Measurements from ENCODE around the gene ZNF580. TPM values are rescaled to one million over a fixed set of nuclear protein-coding genes. Genes with fewer than 3 reads are reported as not detected.

Gene ZNF580
- total RNA-seq, 2 experiments from 2014 or later, result 18.1 to 18.7 TPM

DNA sequence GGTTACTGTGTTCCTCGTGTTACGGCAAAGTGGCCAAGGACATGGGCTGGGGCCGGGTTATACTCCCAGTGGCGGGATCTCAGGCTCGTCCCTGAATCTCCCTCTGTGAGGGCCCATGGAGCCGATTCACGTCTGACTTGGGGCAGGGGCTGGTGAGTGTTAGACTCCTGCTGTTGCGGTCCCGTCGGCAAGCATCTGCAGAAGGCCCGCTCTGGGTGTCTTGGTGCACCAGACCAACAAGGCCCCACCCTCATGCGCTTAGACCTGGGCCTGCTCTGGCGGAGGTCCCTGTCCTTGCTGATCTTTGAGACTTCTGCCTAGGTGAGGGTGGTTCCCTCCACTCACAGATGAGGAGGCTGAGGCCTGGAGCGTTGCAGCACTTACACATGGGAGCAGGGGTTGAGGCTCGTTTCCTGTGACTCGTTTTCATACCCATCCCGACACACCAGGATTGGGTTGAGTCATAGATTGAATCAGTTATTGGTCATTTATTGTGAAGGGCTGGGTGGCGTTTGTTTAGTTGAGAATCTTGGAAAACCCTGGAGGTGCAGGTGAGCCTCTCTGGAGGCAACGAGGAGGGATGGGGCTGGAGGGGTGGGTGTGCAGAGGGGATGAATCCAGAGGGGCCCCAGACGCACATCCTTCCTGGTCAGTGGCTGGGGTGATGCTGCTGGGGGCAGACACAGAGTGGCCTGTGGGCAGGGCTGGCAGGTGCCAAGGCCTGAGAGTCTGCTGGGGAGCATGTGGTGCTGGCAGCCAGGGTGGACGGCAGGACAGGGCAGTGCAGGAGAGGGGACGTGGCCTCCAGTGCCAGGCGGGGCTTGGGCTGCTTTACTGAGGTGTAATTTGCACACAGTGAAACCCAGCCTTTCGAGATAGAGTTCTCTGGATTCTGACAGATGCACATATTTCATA lies 38.8 kb downstream of the ZNF580 start:
- no peak overlapping the region for H3K4me3 Mint-ChIP-seq
- intact Hi-C loops (cut with micrococcal nuclease), result no loop called here
- H3K9me3 Mint-ChIP-seq, result no peaks in the 10 kb centered on the region
- no peak for DNase-seq
- H3K27ac Mint-ChIP-seq, result no peak overlapping the region
- peaks cover 10% of the 10 kb centered on the region for H3K36me3 Mint-ChIP-seq (ENCODE audit: low read depth)
- CTCF ChIA-PET, result no interaction called here
- peaks cover 48% of the 10 kb centered on the region for H3K4me1 Mint-ChIP-seq (ENCODE audit: low read depth)
- no peaks in the 10 kb centered on the region for H3K27me3 Mint-ChIP-seq (ENCODE audit: low read depth)

GRCh38 chr19:55680339-55681130 lies 39.7 kb downstream of the ZNF580 start:
- CTCF ChIA-PET, result no interaction called here
- Mint-ChIP-seq H3K36me3 (ENCODE audit: low read depth) (peaks cover 8% of the 10 kb centered on the region), H3K27me3 (ENCODE audit: low read depth) (no peaks in the 10 kb centered on the region), H3K27ac (no peak overlapping the region), H3K4me1 (ENCODE audit: low read depth) (peaks cover 47% of the 10 kb centered on the region), H3K4me3 (no peak overlapping the region), H3K9me3 (no peaks in the 10 kb centered on the region)
- no peak for DNase-seq
- intact Hi-C loops (cut with micrococcal nuclease), result no loop called here

GRCh38 chr19:55681131-55682092 lies 40.6 kb downstream of the ZNF580 start:
- Mint-ChIP-seq H3K9me3 (no peaks in the 10 kb centered on the region), H3K27ac (no peak overlapping the region), H3K36me3 (ENCODE audit: low read depth) (peaks cover 8% of the 10 kb centered on the region), H3K4me1 (ENCODE audit: low read depth) (peaks cover 41% of the 10 kb centered on the region), H3K27me3 (ENCODE audit: low read depth) (no peaks in the 10 kb centered on the region), H3K4me3 (no peak overlapping the region)
- CTCF ChIA-PET, result interaction anchor here (0.6 kb wide), 1 partner anchor 632 kb away, joined by 4 read pairs; no protein-coding TSS in a partner anchor
- intact Hi-C loops (cut with micrococcal nuclease), result no loop called here
- no peak for DNase-seq

DNA sequence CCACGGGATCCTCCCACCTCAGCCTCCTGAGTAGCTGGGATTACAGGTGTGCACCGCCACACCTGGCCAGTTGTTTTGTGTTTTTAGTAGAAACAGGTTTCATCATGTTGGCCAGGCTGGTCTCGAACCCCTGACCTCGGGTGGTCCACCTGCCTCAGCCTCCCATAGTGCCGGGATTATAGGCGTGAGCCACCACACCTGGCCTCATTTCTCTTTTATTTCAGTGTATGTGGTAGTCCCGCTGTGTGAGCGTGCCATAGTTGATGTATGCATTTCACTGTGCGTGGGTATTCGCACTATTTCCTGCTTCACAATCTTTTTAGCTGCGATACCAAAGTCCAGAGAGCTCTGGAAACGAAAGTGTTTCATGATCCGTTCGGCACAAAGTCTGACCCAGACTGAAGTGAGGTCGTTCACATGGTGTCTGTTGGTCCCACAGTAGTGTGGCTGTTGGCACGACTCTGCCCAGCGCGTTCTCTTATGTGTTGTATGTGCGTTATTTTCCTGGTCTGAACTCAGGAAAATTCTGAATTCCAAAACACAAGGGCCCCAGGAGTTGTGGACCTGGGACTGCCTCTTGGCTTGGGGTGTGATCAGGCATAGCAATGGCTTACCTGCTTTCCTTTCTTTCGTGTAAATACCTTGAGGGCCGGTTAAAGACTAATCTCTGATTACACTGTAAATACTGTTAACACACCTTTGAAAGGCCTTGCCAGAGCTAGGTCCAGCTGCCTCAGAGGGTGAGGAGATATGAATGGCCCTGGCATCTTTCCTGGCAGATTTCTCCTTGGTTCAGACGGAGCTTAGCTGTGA lies 42.9 kb downstream of the ZNF580 start:
- Mint-ChIP-seq H3K27me3 (ENCODE audit: low read depth) (no peaks in the 10 kb centered on the region), H3K4me1 (ENCODE audit: low read depth) (peaks cover 23% of the 10 kb centered on the region), H3K9me3 (no peaks in the 10 kb centered on the region), H3K36me3 (ENCODE audit: low read depth) (peaks cover 10% of the 10 kb centered on the region), H3K27ac (no peak overlapping the region), H3K4me3 (no peak overlapping the region)
- CTCF ChIA-PET, result interaction anchor here (0.6 kb wide), 1 partner anchor 1165 kb away, joined by 3 read pairs; no protein-coding TSS in a partner anchor
- intact Hi-C loops (cut with micrococcal nuclease), result no loop called here
- DNase-seq, result no peak

GRCh38 chr19:55684946-55685681 lies 44.3 kb downstream of the ZNF580 start:
- peaks cover 10% of the 10 kb centered on the region for H3K4me1 Mint-ChIP-seq (ENCODE audit: low read depth)
- CTCF ChIA-PET, result no interaction called here
- H3K36me3 Mint-ChIP-seq (ENCODE audit: low read depth), result peaks cover 15% of the 10 kb centered on the region
- H3K9me3 Mint-ChIP-seq, result no peaks in the 10 kb centered on the region
- DNase-seq, result no peak
- no peak overlapping the region for H3K27ac Mint-ChIP-seq
- intact Hi-C loops (cut with micrococcal nuclease), result no loop called here
- no peaks in the 10 kb centered on the region for H3K27me3 Mint-ChIP-seq (ENCODE audit: low read depth)
- H3K4me3 Mint-ChIP-seq, result no peak overlapping the region

GRCh38 chr19:55685776-55686175 lies 45.0 kb downstream of the ZNF580 start:
- H3K4me1 Mint-ChIP-seq (ENCODE audit: low read depth), result peaks cover 4% of the 10 kb centered on the region
- intact Hi-C loops (cut with micrococcal nuclease), result no loop called here
- no peak for DNase-seq
- H3K36me3 Mint-ChIP-seq (ENCODE audit: low read depth), result peaks cover 12% of the 10 kb centered on the region
- CTCF ChIA-PET, result no interaction called here
- no peaks in the 10 kb centered on the region for H3K9me3 Mint-ChIP-seq
- no peak overlapping the region for H3K27ac Mint-ChIP-seq
- H3K4me3 Mint-ChIP-seq, result no peak overlapping the region
- no peaks in the 10 kb centered on the region for H3K27me3 Mint-ChIP-seq (ENCODE audit: low read depth)

- H3K4me3 Mint-ChIP-seq, result no peak overlapping the region
- H3K27me3 Mint-ChIP-seq (ENCODE audit: low read depth), result no peaks in the 10 kb centered on the region
- H3K27ac Mint-ChIP-seq, result no peak overlapping the region
- no peaks in the 10 kb centered on the region for H3K9me3 Mint-ChIP-seq
- H3K36me3 Mint-ChIP-seq (ENCODE audit: low read depth), result peaks cover 12% of the 10 kb centered on the region
- peaks cover 4% of the 10 kb centered on the region for H3K4me1 Mint-ChIP-seq (ENCODE audit: low read depth)
- CTCF ChIA-PET, result no interaction called here
- intact Hi-C loops (cut with micrococcal nuclease), result no loop called here
- no peak for DNase-seq
Measured at GRCh38 chr19:55686311-55687050, 45.7 kb downstream of the ZNF580 start.

GRCh38 chr19:55687281-55688201 lies 46.7 kb downstream of the ZNF580 start:
- CTCF ChIA-PET, result no interaction called here
- no peak overlapping the region for H3K4me3 Mint-ChIP-seq
- H3K27me3 Mint-ChIP-seq (ENCODE audit: low read depth), result no peaks in the 10 kb centered on the region
- peaks cover 2% of the 10 kb centered on the region for H3K4me1 Mint-ChIP-seq (ENCODE audit: low read depth)
- H3K9me3 Mint-ChIP-seq, result no peaks in the 10 kb centered on the region
- H3K27ac Mint-ChIP-seq, result no peak overlapping the region
- no peak for DNase-seq
- peaks cover 12% of the 10 kb centered on the region for H3K36me3 Mint-ChIP-seq (ENCODE audit: low read depth)
- intact Hi-C loops (cut with micrococcal nuclease), result no loop called here

DNA sequence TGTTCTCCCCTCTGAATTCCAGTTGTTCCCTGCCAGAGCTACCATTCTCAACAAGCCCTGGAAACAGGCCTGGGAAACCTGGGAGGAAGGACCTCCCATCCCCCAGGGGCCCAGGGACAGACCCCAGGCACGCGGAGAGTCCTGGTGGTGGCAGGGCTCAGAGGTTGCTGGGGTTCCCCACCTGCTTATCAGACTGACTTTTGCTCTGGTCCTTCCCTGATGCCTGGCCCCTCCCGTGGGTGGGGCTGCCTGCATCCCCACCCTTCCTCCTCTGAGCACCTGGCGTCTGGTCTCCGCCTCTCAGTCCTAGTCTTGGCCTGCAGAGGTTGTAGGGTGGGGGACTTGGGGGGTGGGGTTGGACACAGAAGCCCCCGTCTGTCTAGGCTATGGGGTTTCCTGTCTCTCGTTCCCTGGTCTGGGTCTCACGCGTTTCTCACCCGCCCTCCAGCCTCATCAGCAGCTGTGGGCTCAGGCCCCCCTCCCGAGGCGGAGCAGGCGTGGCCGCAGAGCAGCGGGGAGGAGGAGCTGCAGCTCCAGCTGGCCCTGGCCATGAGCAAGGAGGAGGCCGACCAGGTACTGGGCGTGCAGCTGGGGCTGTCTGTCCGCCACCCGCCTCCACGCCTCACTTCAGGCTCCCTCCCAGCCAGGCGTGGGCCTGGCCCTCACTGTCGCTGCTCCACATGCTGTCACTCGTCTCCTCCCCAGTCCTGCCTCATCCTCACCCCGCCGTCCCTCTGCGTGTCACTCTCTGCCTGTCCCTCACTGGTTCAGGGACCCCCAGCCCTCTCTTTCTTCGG lies 47.8 kb downstream of the ZNF580 start:
- H3K27me3 Mint-ChIP-seq (ENCODE audit: low read depth), result no peaks in the 10 kb centered on the region
- H3K4me3 Mint-ChIP-seq, result no peak overlapping the region
- intact Hi-C loops (cut with micrococcal nuclease), result no loop called here
- H3K36me3 Mint-ChIP-seq (ENCODE audit: low read depth), result peaks cover 9% of the 10 kb centered on the region
- CTCF ChIA-PET, result no interaction called here
- peaks cover 2% of the 10 kb centered on the region for H3K4me1 Mint-ChIP-seq (ENCODE audit: low read depth)
- no peaks in the 10 kb centered on the region for H3K9me3 Mint-ChIP-seq
- H3K27ac Mint-ChIP-seq, result no peak overlapping the region
- no peak for DNase-seq

Measured in activated naive CD4-positive, alpha-beta T cell treated with anti-CD3 and anti-CD28 coated beads for 36 hours (primary cell).